Smooth muscle cell (in vitro differentiated cells): ENCODE measurements around the gene TRMT13. TPM values are rescaled to one million over a fixed set of nuclear protein-coding genes. Genes with fewer than 3 reads are reported as not detected.

Experiments used
- DNase-seq: peaks from one replicate; lab custom pipeline; 2025; ENCODE audit not compliant: unreplicated experiment; lab: John Stamatoyannopoulos, UW
- H2AFZ ChIP-seq: fragments of 200-600 bp; sonication (generic); 2 replicates; pipeline ENCODE4 v1.6.0; 2016; ENCODE audit warnings: antibody characterized with exemption, low read depth, mild to moderate bottlenecking
- H3F3A ChIP-seq: fragments of 200-600 bp; sonication (generic); 2 replicates; pipeline ENCODE4 v1.6.0; 2017; ENCODE audit warnings: antibody characterized with exemption, low read depth
- H3K27ac ChIP-seq: fragments of 200-600 bp; sonication (generic); 2 replicates; pipeline ENCODE4 v1.5.1; 2016; ENCODE audit warnings: low read depth, mild to moderate bottlenecking
- H3K27me3 ChIP-seq: fragments of 200-600 bp; sonication (generic); 2 replicates; pipeline ENCODE4 v1.6.1; 2016; ENCODE audit warnings: low read depth, mild to moderate bottlenecking
- H3K36me3 ChIP-seq: fragments of 200-600 bp; sonication (generic); 2 replicates; pipeline ENCODE4 v1.5.1; 2016; ENCODE audit warnings: low read depth
- H3K4me1 ChIP-seq: fragments of 200-600 bp; sonication (generic); 2 replicates; pipeline ENCODE4 v1.5.1; 2016; ENCODE audit warnings: low read depth
- H3K4me2 ChIP-seq: fragments of 200-600 bp; sonication (generic); 2 replicates; pipeline ENCODE4 v1.6.0; 2016; ENCODE audit warnings: mild to moderate bottlenecking
- H3K4me3 ChIP-seq: fragments of 200-600 bp; sonication (generic); 2 replicates; pipeline ENCODE4 v1.5.1; 2016; ENCODE audit warnings: mild to moderate bottlenecking
- H3K79me2 ChIP-seq: fragments of 200-600 bp; sonication (generic); 2 replicates; pipeline ENCODE4 v1.6.0; 2016; ENCODE audit warnings: low read depth, mild to moderate bottlenecking
- H3K9ac ChIP-seq: fragments of 200-600 bp; sonication (generic); 2 replicates; pipeline ENCODE4 v1.6.0; 2016; ENCODE audit warnings: low read depth
- H3K9me3 ChIP-seq: fragments of 200-600 bp; sonication (generic); replicated peaks from 2 replicates; pipeline ENCODE4 v1.5.1; 2016; ENCODE audit warnings: low read depth
- H4K20me1 ChIP-seq: fragments of 200-600 bp; sonication (generic); 2 replicates; pipeline ENCODE4 v1.6.0; 2016; ENCODE audit warnings: low read depth
- CTCF ChIP-seq: fragments of 200-600 bp; sonication (generic); IDR thresholded peaks from 2 replicates; pipeline ENCODE4 v1.5.1; 2017; ENCODE audit warnings: borderline replicate concordance, mild to moderate bottlenecking, antibody characterized with exemption; ENCODE audit not compliant: insufficient read depth, poor library complexity, severe bottlenecking
- WGBS: methylation state at CpG from one replicate; pipeline ENCODE4 v1.1.7; 2016; ENCODE audit warnings: low lambda C conversion rate; 5-methylcytosine and 5-hydroxymethylcytosine counted together
- polyA plus RNA-seq: library from polyadenylated mRNA; unstranded; fragments of >200 nt; fragmentation: Nextera tagmentation; extraction: Ambion mirVana; gene quantifications from 2 replicates; pipeline ENCODE4 v1.2.1, GENCODE V29; 2016
- total RNA-seq: library from RNA; depleted of rRNA; stranded (reverse); fragments of >200 nt; gene quantifications from 2 replicates; pipeline ENCODE4 v1.2.3, GENCODE V29; 2014

Gene TRMT13
- total and polyA plus RNA-seq, 2 experiments from 2014 or later = 6.2 to 15.7 TPM

GRCh38 chr1:100090471-100090870 lies 42.5 kb upstream of the TRMT13 start:
- no peak for DNase-seq
- no peaks in the 10 kb centered on the region for H3K4me1 ChIP-seq
- H2AFZ ChIP-seq = no peak overlapping the region
- H3K4me3 ChIP-seq = no peak overlapping the region
- 93% methylated on average over 3 of the region's 3 CpGs for WGBS
- H4K20me1 ChIP-seq = no peaks in the 10 kb centered on the region
- H3F3A ChIP-seq = no peaks in the 10 kb centered on the region
- H3K27me3 ChIP-seq = no peaks in the 10 kb centered on the region
- TF ChIP-seq CTCF = no peak
- no peaks in the 10 kb centered on the region for H3K36me3 ChIP-seq
- H3K27ac ChIP-seq = no peak overlapping the region
- H3K9me3 ChIP-seq = no peaks in the 10 kb centered on the region
- H3K79me2 ChIP-seq = no peaks in the 10 kb centered on the region
- no peak overlapping the region for H3K4me2 ChIP-seq
- no peak overlapping the region for H3K9ac ChIP-seq

GRCh38 chr1:100100202-100100601 lies 32.8 kb upstream of the TRMT13 start:
- H4K20me1 ChIP-seq = no peaks in the 10 kb centered on the region
- DNase-seq = no peak
- WGBS = 81% methylated on average over 1 of the region's 1 CpG
- no peak overlapping the region for H3K4me2 ChIP-seq
- TF ChIP-seq CTCF = no peak
- H3F3A ChIP-seq = no peaks in the 10 kb centered on the region
- no peaks in the 10 kb centered on the region for H3K79me2 ChIP-seq
- H3K36me3 ChIP-seq = no peaks in the 10 kb centered on the region
- H3K9ac ChIP-seq = no peak overlapping the region
- no peak overlapping the region for H3K4me3 ChIP-seq
- no peaks in the 10 kb centered on the region for H3K9me3 ChIP-seq
- no peaks in the 10 kb centered on the region for H3K27me3 ChIP-seq
- no peak overlapping the region for H3K27ac ChIP-seq
- H2AFZ ChIP-seq = no peak overlapping the region
- H3K4me1 ChIP-seq = no peaks in the 10 kb centered on the region

- Histone ChIP-seq H3K4me3 (no peak overlapping the region), H2AFZ (no peak overlapping the region), H3K79me2 (no peaks in the 10 kb centered on the region), H4K20me1 (no peaks in the 10 kb centered on the region), H3K9ac (no peak overlapping the region), H3F3A (no peaks in the 10 kb centered on the region), H3K27ac (no peak overlapping the region), H3K4me1 (no peaks in the 10 kb centered on the region), H3K9me3 (no peaks in the 10 kb centered on the region), H3K4me2 (no peak overlapping the region), H3K36me3 (peaks cover 3% of the 10 kb centered on the region), H3K27me3 (no peaks in the 10 kb centered on the region)
- no peak for DNase-seq
- 91% methylated on average over 2 of the region's 2 CpGs for WGBS
- no peak for TF ChIP-seq CTCF
These were observed 31.4 kb upstream of the TRMT13 start for GRCh38 chr1:100101564-100101963.

- H2AFZ ChIP-seq = no peak overlapping the region
- no peaks in the 10 kb centered on the region for H3K4me1 ChIP-seq
- WGBS = 95% methylated on average over 4 of the region's 4 CpGs
- H3K36me3 ChIP-seq = peaks cover 3% of the 10 kb centered on the region
- H3K4me2 ChIP-seq = no peak overlapping the region
- no peaks in the 10 kb centered on the region for H3K27me3 ChIP-seq
- no peak overlapping the region for H3K27ac ChIP-seq
- H3K79me2 ChIP-seq = no peaks in the 10 kb centered on the region
- no peak overlapping the region for H3K4me3 ChIP-seq
- no peak overlapping the region for H3K9ac ChIP-seq
- DNase-seq = no peak
- H4K20me1 ChIP-seq = no peaks in the 10 kb centered on the region
- no peak for TF ChIP-seq CTCF
- H3F3A ChIP-seq = no peaks in the 10 kb centered on the region
- no peaks in the 10 kb centered on the region for H3K9me3 ChIP-seq
These were observed 25.3 kb upstream of the TRMT13 start for GRCh38 chr1:100107696-100108095.
